Mucosa of descending colon (tissue), 3 donors: ENCODE results near the gene WDR70. TPM values are rescaled to one million over a fixed set of nuclear protein-coding genes. Genes with fewer than 3 reads are reported as not detected.

Experiments
- ATAC-seq: fragments of 200-7000 bp; cut with Tn5 transposase; one replicate; pipeline ENCODE4 v1.9.1; 2020; ENCODE audit warnings: mild to moderate bottlenecking, moderate library complexity
- DNase-seq, 3 donors: peaks; one replicate each; pipeline ENCODE4 v3.0.0-alpha.2; 2020
- H3K36me3 ChIP-seq: fragments of 200-600 bp; one replicate; pipeline ENCODE4 v1.8.0; 2021; ENCODE audit warnings: low read depth, mild to moderate bottlenecking
- H3K4me1 ChIP-seq: fragments of 200-600 bp; one replicate; pipeline ENCODE4 v1.8.0; 2021; ENCODE audit warnings: low read depth, mild to moderate bottlenecking
- H3K4me3 ChIP-seq: fragments of 200-600 bp; one replicate; pipeline ENCODE4 v1.8.0; 2021; ENCODE audit warnings: mild to moderate bottlenecking
- H3K9me3 ChIP-seq: fragments of 200-600 bp; one replicate; pipeline ENCODE4 v1.8.0; 2021; ENCODE audit warnings: mild to moderate bottlenecking
- intact Hi-C, 2 donors: fragments of 100-400 bp; cut with DNase I in 1 of 2; cut with micrococcal nuclease in 1 of 2; formaldehyde crosslinking; loops; one replicate each; pipeline versions ENCODE4 v1.11.0 to v1.11.1; 2022; cut with DNase I, micrococcal nuclease
- total RNA-seq, 3 donors: library from RNA; stranded (reverse); fragmentation: NEBNext Ultra II Directional in 2 of 3; extraction: Animal tissue kit (Norgen Biotek cat#: 25700) in 2 of 3; gene quantifications; one replicate each; pipeline versions ENCODE4 v1.2.1 to v1.2.4, GENCODE V29; 2021 to 2023
- TF ChIP-seq, protein P1 (sequence below): fragments of 200-600 bp; IDR thresholded peaks from one replicate; pipeline ENCODE4 v1.8.0; 2022; ENCODE audit warnings: antibody characterized with exemption, mild to moderate bottlenecking
- donor health status: DM: no; HTN: no; CAD: no; lungs with moderate emphysema.
- donor health status: DM: no; HTN: no; CAD: no.
- donor health status: DM: no; HTN: yes; CAD: no.

WDR70 gene
- total RNA-seq, 3 donors from 2014 or later: 19.5 to 42.5 (median 38.0) TPM

GRCh38 chr5:37661951-37662350, 282.8 kb downstream of the WDR70 start:
- H3K4me1 ChIP-seq: no peaks in the 10 kb centered on the region
- no peak overlapping the region for H3K4me3 ChIP-seq
- no peaks in the 10 kb centered on the region for H3K9me3 ChIP-seq
- intact Hi-C loops: no loop called here
- TF ChIP-seq, protein P1, sequence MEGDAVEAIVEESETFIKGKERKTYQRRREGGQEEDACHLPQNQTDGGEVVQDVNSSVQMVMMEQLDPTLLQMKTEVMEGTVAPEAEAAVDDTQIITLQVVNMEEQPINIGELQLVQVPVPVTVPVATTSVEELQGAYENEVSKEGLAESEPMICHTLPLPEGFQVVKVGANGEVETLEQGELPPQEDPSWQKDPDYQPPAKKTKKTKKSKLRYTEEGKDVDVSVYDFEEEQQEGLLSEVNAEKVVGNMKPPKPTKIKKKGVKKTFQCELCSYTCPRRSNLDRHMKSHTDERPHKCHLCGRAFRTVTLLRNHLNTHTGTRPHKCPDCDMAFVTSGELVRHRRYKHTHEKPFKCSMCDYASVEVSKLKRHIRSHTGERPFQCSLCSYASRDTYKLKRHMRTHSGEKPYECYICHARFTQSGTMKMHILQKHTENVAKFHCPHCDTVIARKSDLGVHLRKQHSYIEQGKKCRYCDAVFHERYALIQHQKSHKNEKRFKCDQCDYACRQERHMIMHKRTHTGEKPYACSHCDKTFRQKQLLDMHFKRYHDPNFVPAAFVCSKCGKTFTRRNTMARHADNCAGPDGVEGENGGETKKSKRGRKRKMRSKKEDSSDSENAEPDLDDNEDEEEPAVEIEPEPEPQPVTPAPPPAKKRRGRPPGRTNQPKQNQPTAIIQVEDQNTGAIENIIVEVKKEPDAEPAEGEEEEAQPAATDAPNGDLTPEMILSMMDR: no peak
- no peak for ATAC-seq
- DNase-seq: no peak
- no peaks in the 10 kb centered on the region for H3K36me3 ChIP-seq

DNA sequence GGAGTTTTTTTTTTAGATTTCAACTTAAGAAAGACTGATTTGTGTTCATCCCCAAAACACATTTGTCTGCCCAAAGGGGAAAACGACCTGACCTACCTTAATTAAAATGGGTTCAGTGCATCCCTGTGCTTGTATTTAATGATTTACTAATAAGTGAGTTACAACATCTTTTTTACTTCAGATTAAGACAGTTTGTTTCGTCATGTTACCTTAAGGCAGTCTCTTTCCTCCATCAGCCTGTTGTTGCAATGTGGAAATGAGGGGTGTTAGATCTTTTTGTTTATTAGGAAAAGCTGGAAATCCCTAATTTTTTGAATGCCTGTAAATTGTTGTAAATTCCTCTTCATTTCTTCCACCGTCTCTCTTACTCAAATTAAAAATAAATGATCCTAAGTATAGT, 283.2 kb downstream of the WDR70 start:
- no peak for DNase-seq
- intact Hi-C loops: no loop called here
- TF ChIP-seq, protein P1: no peak
- no peaks in the 10 kb centered on the region for H3K9me3 ChIP-seq
- H3K4me1 ChIP-seq: no peaks in the 10 kb centered on the region
- ATAC-seq: no peak
- no peak overlapping the region for H3K4me3 ChIP-seq
- no peaks in the 10 kb centered on the region for H3K36me3 ChIP-seq

DNA sequence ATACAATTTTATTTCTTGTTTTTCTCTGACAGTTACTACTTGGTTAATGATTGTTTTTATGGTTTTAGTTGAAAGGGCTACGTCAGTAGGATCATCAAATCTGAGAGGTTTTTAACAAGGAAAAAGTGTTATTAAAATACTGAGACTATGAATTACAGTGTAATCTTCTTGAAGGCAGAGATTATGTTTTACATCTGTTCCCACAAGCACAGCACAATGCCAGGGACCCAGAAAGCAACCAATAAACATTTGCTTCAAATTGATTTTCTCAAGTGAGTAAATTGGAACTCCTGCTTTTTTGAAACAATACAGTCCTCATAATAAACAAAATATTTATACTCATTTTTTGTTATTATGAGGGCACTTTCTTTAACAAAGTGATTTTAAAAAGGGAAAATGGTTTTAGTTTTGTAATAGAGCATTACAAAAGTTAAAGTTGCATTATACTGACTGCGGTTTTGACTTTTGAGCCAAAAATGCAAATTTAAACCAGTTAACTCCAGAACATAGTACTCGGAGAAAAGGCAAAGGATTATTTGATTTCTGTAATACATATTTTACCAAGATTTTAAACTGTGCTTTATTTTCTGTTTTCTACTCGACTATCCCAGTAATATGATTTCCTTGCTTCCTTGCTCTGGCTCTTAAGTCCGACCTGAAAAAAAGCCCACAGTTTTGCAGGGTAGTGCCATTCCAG, 283.8 kb downstream of the WDR70 start:
- Histone ChIP-seq H3K4me3 (no peak overlapping the region), H3K36me3 (no peaks in the 10 kb centered on the region), H3K4me1 (no peaks in the 10 kb centered on the region), H3K9me3 (no peaks in the 10 kb centered on the region)
- ATAC-seq: no peak
- no peak for DNase-seq
- TF ChIP-seq, protein P1: no peak
- intact Hi-C loops: no loop called here

DNA sequence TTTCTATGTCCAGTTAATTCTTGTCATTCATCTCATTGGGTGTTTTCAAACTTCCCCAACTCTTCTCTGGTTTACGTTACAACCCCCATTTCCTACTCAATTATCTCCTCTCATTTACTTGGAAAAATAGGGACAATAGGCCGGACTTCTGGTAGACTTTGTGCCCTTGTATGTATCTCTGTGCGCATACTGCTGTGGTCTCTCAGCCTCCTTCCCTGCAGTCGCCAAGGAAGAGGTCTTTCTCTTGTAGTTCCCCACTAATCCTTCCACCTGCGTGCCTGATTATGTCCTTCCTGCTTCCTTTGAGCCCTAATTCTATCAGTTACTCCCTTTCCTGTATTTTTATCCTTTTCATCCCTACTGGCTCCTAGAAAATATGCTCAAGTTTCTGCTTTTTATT, 284.4 kb downstream of the WDR70 start:
- no peaks in the 10 kb centered on the region for H3K4me1 ChIP-seq
- intact Hi-C loops: no loop called here
- no peak for DNase-seq

DNA sequence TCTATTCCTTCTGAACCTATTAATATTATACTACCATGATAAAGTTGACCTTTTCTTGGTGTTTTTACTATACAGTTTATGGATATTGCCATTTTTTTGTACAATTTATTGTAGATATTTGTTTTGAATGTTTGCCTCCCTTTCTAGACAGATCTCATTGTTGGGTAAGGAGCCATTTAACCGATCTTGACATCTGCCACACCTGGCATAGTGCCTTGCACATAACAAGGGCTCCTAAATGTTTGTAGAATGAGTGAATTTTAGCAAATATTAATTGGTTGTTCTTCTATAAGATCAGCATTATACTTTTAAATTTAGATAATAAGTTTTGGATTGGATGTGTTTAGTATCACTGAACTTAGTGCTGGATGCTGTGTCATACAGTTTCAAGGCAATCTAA, 285.4 kb downstream of the WDR70 start:
- intact Hi-C loops: no loop called here
- DNase-seq (no peak), ATAC-seq (no peak)
- Histone ChIP-seq H3K9me3 (no peaks in the 10 kb centered on the region), H3K4me3 (no peak overlapping the region), H3K4me1 (no peaks in the 10 kb centered on the region), H3K36me3 (no peaks in the 10 kb centered on the region)
- TF ChIP-seq, protein P1: no peak

More for the DNA sequence above, 284.4 kb downstream of the WDR70 start:
- no peaks in the 10 kb centered on the region for H3K36me3 ChIP-seq
- TF ChIP-seq, protein P1: no peak
- H3K4me3 ChIP-seq: no peak overlapping the region
- no peaks in the 10 kb centered on the region for H3K9me3 ChIP-seq
- no peak for ATAC-seq
